Measurements from ENCODE around the gene APCDD1L.

Gene APCDD1L

GRCh38 chr20:58478141-58478805, 36.9 kb downstream of the APCDD1L start:
- no peak for TF ChIP-seq ZNF274 (IDR thresholded peaks at IDR 0.05; ENCODE audit: low read depth, low read length)
- no peak overlapping the region for H3K4me3 ChIP-seq (ENCODE audit: low read length)

GRCh38 chr20:58475466-58475865, 39.7 kb downstream of the APCDD1L start:
- no peak for TF ChIP-seq ZNF274 (IDR thresholded peaks at IDR 0.05; ENCODE audit: low read depth, low read length)
- H3K4me3 ChIP-seq (ENCODE audit: low read length), result no peak overlapping the region

- no peak for TF ChIP-seq ZNF274 (IDR thresholded peaks at IDR 0.05; ENCODE audit: low read depth, low read length)
- no peak overlapping the region for H3K4me3 ChIP-seq (ENCODE audit: low read length)
Measured at GRCh38 chr20:58473453-58474425, 41.5 kb downstream of the APCDD1L start.

GRCh38 chr20:58472273-58473018, 42.8 kb downstream of the APCDD1L start:
- H3K4me3 ChIP-seq (ENCODE audit: low read length), result no peak overlapping the region
- no peak for TF ChIP-seq ZNF274 (IDR thresholded peaks at IDR 0.05; ENCODE audit: low read depth, low read length)

- no peak overlapping the region for H3K4me3 ChIP-seq (ENCODE audit: low read length)
- no peak for TF ChIP-seq ZNF274 (IDR thresholded peaks at IDR 0.05; ENCODE audit: low read depth, low read length)
Measured at GRCh38 chr20:58471193-58472164, 43.7 kb downstream of the APCDD1L start.

- TF ChIP-seq ZNF274 (IDR thresholded peaks at IDR 0.05; ENCODE audit: low read depth, low read length), result no peak
- no peak overlapping the region for H3K4me3 ChIP-seq (ENCODE audit: low read length)
Measured at GRCh38 chr20:58470336-58471192, 44.6 kb downstream of the APCDD1L start.

GRCh38 chr20:58469616-58470015, 45.6 kb downstream of the APCDD1L start:
- TF ChIP-seq ZNF274 (IDR thresholded peaks at IDR 0.05; ENCODE audit: low read depth, low read length), result no peak
- no peak overlapping the region for H3K4me3 ChIP-seq (ENCODE audit: low read length)

GRCh38 chr20:58467572-58468527, 47.3 kb downstream of the APCDD1L start:
- TF ChIP-seq ZNF274 (IDR thresholded peaks at IDR 0.05; ENCODE audit: low read depth, low read length), result no peak

GRCh38 chr20:58466729-58467571, 48.2 kb downstream of the APCDD1L start:
- H3K4me3 ChIP-seq (ENCODE audit: low read length), result no peak overlapping the region
- TF ChIP-seq ZNF274 (IDR thresholded peaks at IDR 0.05; ENCODE audit: low read depth, low read length), result no peak

More at GRCh38 chr20:58467572-58468527, 47.3 kb downstream of the APCDD1L start:
- no peak overlapping the region for H3K4me3 ChIP-seq (ENCODE audit: low read length)

GRCh38 chr20:58466095-58466708, 49.0 kb downstream of the APCDD1L start:
- TF ChIP-seq ZNF274 (IDR thresholded peaks at IDR 0.05; ENCODE audit: low read depth, low read length), result no peak
- H3K4me3 ChIP-seq (ENCODE audit: low read length), result no peak overlapping the region
